Stomach smooth muscle (tissue), 2 donors: Measurements from ENCODE around the gene SYK.

Source experiments
- H3K27ac ChIP-seq: one replicate; pipeline ENCODE4 v1.7.0; 2013; ENCODE audit warnings: mild to moderate bottlenecking, low read length, inconsistent platforms
- H3K27me3 ChIP-seq, 2 donors: one replicate each; pipeline ENCODE4 v1.7.0; 2013; ENCODE audit warnings: low read length in 2 of 2; ENCODE audit not compliant: insufficient read depth in 2 of 2, control insufficient read depth in 1 of 2
- H3K36me3 ChIP-seq, 2 donors: one replicate each; pipeline ENCODE4 v1.7.0; 2013; ENCODE audit warnings: low read length in 2 of 2; ENCODE audit not compliant: control insufficient read depth in 2 of 2, insufficient read depth in 2 of 2
- H3K4me1 ChIP-seq: one replicate; pipeline ENCODE4 v1.7.0; 2013; ENCODE audit warnings: low read length; ENCODE audit not compliant: control insufficient read depth, insufficient read depth
- H3K4me3 ChIP-seq, 2 donors: one replicate each; pipeline ENCODE4 v1.7.0; 2013; ENCODE audit warnings: low read length in 2 of 2
- H3K9ac ChIP-seq, 2 donors: one replicate each; pipeline ENCODE4 v1.7.0; 2013; ENCODE audit warnings: low read length in 2 of 2, mild to moderate bottlenecking in 1 of 2
- H3K9me3 ChIP-seq, 2 donors: one replicate each; pipeline ENCODE4 v1.7.0; 2013; ENCODE audit warnings: low read length in 2 of 2; ENCODE audit not compliant: control insufficient read depth in 2 of 2
- donor health status: healthy.
- donor health status: Pancreatic carcinoma.

SYK gene

DNA sequence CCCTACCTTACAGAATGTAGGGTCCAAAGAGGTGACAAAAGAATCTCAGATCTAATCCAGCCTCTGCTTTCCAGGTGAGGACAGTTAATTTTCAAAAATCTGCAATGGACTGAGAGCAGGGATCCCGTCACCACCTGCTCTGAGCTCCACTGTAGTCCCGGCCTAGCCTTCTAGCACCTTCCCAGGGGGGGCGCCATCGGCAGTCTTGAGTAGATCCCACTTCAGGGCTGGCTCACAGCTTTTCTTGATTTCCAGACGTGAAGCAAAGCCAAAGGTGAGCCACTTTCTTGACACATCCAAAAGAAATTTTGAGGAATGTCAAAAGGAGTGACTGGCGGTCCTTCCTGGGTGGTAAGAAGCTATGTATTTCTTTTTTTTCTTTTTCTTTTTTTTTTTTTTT lies 114.1 kb downstream of the SYK start:
- no peak overlapping the region for H3K9ac ChIP-seq
- peaks cover 2% of the 10 kb centered on the region for H3K4me1 ChIP-seq
- no peaks in the 10 kb centered on the region for H3K36me3 ChIP-seq
- no peak overlapping the region for H3K27ac ChIP-seq
- no peaks in the 10 kb centered on the region for H3K27me3 ChIP-seq
- H3K9me3 ChIP-seq = no peaks in the 10 kb centered on the region
- no peak overlapping the region for H3K4me3 ChIP-seq

DNA sequence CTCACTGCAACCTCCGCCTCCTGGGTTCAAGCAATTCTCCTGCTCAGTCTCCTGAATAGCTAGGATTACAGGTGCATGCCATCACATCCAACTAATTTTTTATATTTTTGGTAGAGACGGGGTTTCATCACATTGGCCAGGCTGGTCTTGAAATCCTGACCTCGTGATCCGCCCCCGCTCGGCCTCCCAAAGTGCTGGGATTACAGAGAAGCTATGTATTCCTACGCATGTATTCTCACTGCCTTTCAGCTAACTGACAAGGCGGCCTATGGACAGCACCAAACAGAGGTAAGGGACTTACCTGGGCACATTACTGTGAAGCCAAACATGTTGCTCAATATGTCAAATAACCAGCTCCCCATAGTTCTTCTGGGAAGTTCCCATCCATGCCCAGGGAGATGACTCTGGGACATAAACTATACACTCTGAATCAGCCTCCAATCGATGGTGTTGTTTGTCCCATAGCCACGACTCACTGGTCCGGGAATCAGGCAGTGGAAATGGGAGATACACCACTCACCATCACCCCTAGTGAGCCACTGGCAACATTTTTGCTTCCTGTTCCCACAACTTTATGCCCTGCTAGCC lies 114.6 kb downstream of the SYK start:
- Histone ChIP-seq H3K27ac (no peak overlapping the region), H3K9ac (no peak overlapping the region), H3K27me3 (no peaks in the 10 kb centered on the region), H3K4me1 (peaks cover 7% of the 10 kb centered on the region), H3K9me3 (no peaks in the 10 kb centered on the region), H3K4me3 (no peak overlapping the region), H3K36me3 (no peaks in the 10 kb centered on the region)

GRCh38 chr9:90919883-90920282 lies 118.3 kb downstream of the SYK start:
- no peaks in the 10 kb centered on the region for H3K27me3 ChIP-seq
- no peak overlapping the region for H3K27ac ChIP-seq
- peaks cover 12% of the 10 kb centered on the region for H3K4me1 ChIP-seq

GRCh38 chr9:90921104-90921503 lies 119.5 kb downstream of the SYK start:
- Histone ChIP-seq H3K27ac (peak overlapping the region; percentile 37), H3K36me3 (no peaks in the 10 kb centered on the region), H3K4me3 (peak overlapping the region in 1 of 2 donors; percentile 22), H3K9ac (no peak overlapping the region), H3K4me1 (peaks cover 12% of the 10 kb centered on the region), H3K9me3 (no peaks in the 10 kb centered on the region), H3K27me3 (no peaks in the 10 kb centered on the region)

More at GRCh38 chr9:90919883-90920282, 118.3 kb downstream of the SYK start:
- Histone ChIP-seq H3K36me3 (no peaks in the 10 kb centered on the region), H3K9ac (no peak overlapping the region), H3K9me3 (no peaks in the 10 kb centered on the region), H3K4me3 (no peak overlapping the region)

DNA sequence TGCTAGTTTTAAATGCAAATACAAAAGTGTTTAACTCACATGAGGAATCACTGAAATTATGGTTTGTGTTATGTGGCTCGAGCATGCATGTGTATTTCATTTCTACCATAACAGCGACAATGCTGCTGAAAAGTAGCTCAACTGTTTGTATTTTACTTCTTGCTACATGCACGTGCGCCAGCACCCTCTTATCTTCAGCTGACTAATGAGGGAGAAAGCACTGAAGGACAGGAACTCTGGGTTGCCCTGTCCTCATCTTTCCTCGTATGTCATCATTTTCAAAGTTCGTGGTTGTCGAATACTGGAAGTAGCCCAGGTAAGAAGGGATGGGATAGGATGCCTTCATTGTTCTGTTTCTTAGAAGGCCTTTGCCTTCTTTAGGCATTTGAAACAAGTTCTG lies 120.3 kb downstream of the SYK start:
- H3K9ac ChIP-seq = no peak overlapping the region
- no peak overlapping the region for H3K27ac ChIP-seq
- H3K9me3 ChIP-seq = no peaks in the 10 kb centered on the region
- H3K36me3 ChIP-seq = no peaks in the 10 kb centered on the region
- H3K4me1 ChIP-seq = peaks cover 12% of the 10 kb centered on the region
- H3K4me3 ChIP-seq = no peak overlapping the region
- H3K27me3 ChIP-seq = no peaks in the 10 kb centered on the region

DNA sequence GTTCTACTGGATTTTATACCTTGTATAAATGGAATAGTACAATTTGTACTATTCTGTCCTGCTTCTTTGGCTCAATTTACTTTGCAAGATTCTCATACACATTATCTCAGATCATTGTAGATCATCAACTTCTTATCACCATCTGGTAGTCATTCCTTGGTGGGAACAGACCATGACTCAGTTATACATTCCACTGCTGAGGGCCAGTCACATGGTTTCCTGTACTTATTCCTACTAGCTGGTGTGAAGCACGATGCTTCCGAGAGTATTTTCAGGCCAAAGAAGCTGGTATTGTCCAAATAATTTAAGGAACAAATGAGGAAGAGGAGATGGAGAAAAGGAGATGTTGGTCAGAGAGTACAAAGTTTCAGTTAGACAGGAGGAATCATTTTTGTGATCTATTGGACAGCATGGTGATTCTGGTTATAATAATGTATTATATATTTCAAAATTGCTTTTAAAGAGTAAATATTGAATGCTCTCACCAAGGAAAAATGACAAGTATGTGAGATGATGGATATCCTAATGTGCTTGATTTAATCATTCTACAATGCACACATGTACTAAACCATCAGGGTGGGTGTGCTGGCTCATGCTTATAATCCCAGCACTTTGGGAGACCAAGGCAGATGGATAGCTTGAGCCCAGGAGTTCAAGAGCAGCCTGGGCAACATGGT lies 124.1 kb downstream of the SYK start:
- Histone ChIP-seq H3K27me3 (no peaks in the 10 kb centered on the region), H3K36me3 (no peaks in the 10 kb centered on the region), H3K4me1 (peaks cover 9% of the 10 kb centered on the region), H3K27ac (no peak overlapping the region), H3K9me3 (no peaks in the 10 kb centered on the region), H3K4me3 (no peak overlapping the region), H3K9ac (no peak overlapping the region)

GRCh38 chr9:90926936-90927335 lies 125.3 kb downstream of the SYK start:
- Histone ChIP-seq H3K27me3 (no peaks in the 10 kb centered on the region), H3K9ac (no peak overlapping the region), H3K4me3 (no peak overlapping the region), H3K9me3 (no peaks in the 10 kb centered on the region), H3K36me3 (no peaks in the 10 kb centered on the region), H3K27ac (no peak overlapping the region), H3K4me1 (no peaks in the 10 kb centered on the region)

- H3K4me3 ChIP-seq = no peak overlapping the region
- H3K9ac ChIP-seq = no peak overlapping the region
- H3K9me3 ChIP-seq = no peaks in the 10 kb centered on the region
- H3K4me1 ChIP-seq = no peaks in the 10 kb centered on the region
- H3K27me3 ChIP-seq = no peaks in the 10 kb centered on the region
- no peaks in the 10 kb centered on the region for H3K36me3 ChIP-seq
- H3K27ac ChIP-seq = no peak overlapping the region
Measured at GRCh38 chr9:90927496-90927895, 125.9 kb downstream of the SYK start.

DNA sequence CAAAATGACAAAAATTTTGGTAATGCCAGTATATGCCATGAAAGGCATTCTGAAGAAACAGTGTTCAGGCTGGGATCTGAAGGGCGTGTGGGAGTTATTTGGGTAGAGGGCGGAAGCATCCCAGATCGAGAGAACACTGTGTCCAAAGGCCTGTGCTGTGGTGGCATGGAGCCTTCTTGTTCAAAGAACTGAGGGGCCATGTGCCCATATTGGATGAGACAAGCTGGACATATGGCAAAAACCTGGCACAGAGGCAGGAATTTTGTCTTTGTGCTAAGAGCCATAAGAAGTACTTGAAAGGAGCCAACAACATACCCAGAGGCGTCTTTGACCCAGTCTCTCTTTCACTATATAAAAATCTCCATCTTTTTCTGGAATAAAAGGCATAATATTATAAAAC lies 128.0 kb downstream of the SYK start:
- H3K9me3 ChIP-seq = no peaks in the 10 kb centered on the region
- H3K9ac ChIP-seq = no peak overlapping the region
- H3K27me3 ChIP-seq = no peaks in the 10 kb centered on the region
- no peak overlapping the region for H3K27ac ChIP-seq
- no peaks in the 10 kb centered on the region for H3K4me1 ChIP-seq
- H3K36me3 ChIP-seq = no peaks in the 10 kb centered on the region
- no peak overlapping the region for H3K4me3 ChIP-seq

- Histone ChIP-seq H3K9me3 (peaks cover 0 to 4% of the 10 kb centered on the region in 2 donors), H3K36me3 (no peaks in the 10 kb centered on the region), H3K4me1 (no peaks in the 10 kb centered on the region), H3K27me3 (no peaks in the 10 kb centered on the region), H3K27ac (no peak overlapping the region), H3K9ac (no peak overlapping the region), H3K4me3 (no peak overlapping the region)
Measured at GRCh38 chr9:90933468-90933867, 131.8 kb downstream of the SYK start.

- H3K9ac ChIP-seq = no peak overlapping the region
- no peak overlapping the region for H3K27ac ChIP-seq
- H3K27me3 ChIP-seq = peaks cover 0 to 2% of the 10 kb centered on the region in 2 donors
- no peaks in the 10 kb centered on the region for H3K4me1 ChIP-seq
- H3K4me3 ChIP-seq = no peak overlapping the region
- peaks cover 2 to 10% of the 10 kb centered on the region in 2 donors for H3K9me3 ChIP-seq
- H3K36me3 ChIP-seq = no peaks in the 10 kb centered on the region
Measured at GRCh38 chr9:90939351-90939750, 137.7 kb downstream of the SYK start.
